ENCODE results near the gene PDK4.

DNA sequence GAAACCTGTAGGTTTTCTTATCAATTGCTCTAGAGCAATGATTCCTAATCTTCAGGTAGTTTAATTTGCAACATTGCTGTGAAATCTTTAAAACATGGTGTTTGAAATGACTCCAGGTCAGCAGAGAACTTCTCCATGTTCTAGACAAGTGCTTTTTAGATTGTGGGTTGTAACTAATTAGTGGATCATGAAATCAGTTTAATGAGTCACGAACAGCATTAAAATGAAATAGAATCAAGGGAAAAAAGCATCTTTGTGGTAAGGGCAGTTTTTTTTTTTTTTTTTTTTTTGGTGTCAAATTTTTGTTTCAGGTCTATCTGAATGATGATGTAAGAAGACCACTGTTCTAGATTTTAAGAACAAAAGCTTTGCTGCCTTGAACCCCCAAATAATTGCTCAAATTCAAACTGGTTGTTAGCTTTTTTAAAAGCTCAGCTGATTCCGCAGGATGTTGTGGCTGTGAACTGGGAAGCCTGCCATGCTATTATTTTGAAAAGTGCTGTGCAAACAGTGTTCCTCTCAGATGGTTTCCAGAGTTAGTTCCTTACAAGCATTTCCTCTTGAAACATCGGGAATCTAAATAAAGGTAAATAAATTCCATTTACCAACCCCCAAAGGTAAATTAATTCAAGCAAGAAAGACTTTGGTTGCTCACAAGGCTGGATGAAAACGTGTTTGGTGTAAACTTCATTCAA is 13.1 kb upstream of the PDK4 start:
- TF ChIP-seq, protein P1, sequence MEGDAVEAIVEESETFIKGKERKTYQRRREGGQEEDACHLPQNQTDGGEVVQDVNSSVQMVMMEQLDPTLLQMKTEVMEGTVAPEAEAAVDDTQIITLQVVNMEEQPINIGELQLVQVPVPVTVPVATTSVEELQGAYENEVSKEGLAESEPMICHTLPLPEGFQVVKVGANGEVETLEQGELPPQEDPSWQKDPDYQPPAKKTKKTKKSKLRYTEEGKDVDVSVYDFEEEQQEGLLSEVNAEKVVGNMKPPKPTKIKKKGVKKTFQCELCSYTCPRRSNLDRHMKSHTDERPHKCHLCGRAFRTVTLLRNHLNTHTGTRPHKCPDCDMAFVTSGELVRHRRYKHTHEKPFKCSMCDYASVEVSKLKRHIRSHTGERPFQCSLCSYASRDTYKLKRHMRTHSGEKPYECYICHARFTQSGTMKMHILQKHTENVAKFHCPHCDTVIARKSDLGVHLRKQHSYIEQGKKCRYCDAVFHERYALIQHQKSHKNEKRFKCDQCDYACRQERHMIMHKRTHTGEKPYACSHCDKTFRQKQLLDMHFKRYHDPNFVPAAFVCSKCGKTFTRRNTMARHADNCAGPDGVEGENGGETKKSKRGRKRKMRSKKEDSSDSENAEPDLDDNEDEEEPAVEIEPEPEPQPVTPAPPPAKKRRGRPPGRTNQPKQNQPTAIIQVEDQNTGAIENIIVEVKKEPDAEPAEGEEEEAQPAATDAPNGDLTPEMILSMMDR (conservative IDR thresholded peaks at IDR 0.05; ENCODE audit: low read depth, low read length): no peak
- no peak for TF ChIP-seq EZH2 (IDR thresholded peaks at IDR 0.05; ENCODE audit: borderline replicate concordance, low read depth, low read length, poor library complexity, severe bottlenecking)

Data from A673 (cell line).